BE2C (cell line): ENCODE measurements around the gene AMOTL2.

ENCODE experiments used
- DNase-seq: peaks from one replicate; pipeline ENCODE4 v3.0.0-alpha.2; 2020
- H3K27me3 ChIP-seq: fragments of 250-450 bp; sonication (Bioruptor Pico); 2 replicates; pipeline ENCODE4 v1.5.1; 2020; ENCODE audit warnings: mild to moderate bottlenecking
- H3K36me3 ChIP-seq: fragments of 250-450 bp; sonication (Bioruptor Pico); 2 replicates; pipeline ENCODE4 v1.5.1; 2020; ENCODE audit warnings: mild to moderate bottlenecking
- H3K4me1 ChIP-seq: fragments of 250-450 bp; sonication (Bioruptor Pico); 2 replicates; pipeline ENCODE4 v1.5.1; 2020
- H3K4me3 ChIP-seq: 2 replicates; pipeline ENCODE4 v1.5.1; 2011; ENCODE audit warnings: low read depth, low read length
- H3K9me3 ChIP-seq: fragments of 250-450 bp; sonication (Bioruptor Pico); 2 replicates; pipeline ENCODE4 v1.5.1; 2020
- TF ChIP-seq, protein P1 (sequence below): IDR thresholded peaks from 2 replicates; pipeline ENCODE4 v1.5.1; 2012; ENCODE audit warnings: mild to moderate bottlenecking, low read depth, low read length

AMOTL2 gene

DNA sequence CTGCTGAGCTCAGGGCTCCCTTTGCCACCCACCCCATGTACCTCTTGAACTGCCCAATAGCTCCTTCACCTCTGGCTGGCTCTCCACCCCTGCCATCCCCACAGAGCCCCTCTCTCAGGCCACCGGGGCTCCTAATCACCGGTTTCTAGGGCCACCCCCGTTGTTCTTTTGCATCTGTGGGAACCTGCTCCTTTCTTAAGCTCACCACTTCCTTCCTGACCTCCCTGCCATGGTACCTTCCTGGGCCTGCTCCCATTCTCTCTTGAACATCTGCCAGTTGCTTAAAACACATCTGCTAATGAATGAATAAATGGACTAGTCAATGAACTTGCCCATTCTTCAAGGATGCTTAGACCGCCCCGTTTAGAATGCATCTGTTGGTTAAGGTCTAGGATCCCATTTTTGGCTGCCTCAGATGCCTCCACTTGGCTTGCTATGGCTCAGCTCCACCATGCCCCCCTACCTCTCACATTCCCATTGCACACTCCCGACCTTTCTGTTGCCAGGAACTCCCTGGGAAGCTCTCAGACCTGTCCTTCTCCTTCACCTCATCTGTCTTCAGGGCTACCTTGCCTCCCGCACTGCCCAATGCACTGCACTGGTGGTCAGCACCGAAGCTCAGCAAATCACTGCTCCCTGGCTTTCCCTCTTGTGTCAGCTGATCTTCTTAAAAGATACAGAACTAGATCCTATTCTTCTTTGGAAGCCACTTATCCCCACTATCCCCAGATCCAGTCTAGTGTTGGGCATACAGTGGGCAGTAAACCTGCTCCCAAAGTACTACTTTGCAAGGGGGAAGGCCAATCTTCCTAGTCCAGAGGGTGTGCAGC is 9.1 kb downstream of the AMOTL2 start:
- Histone ChIP-seq H3K4me1 (no peaks in the 10 kb centered on the region), H3K9me3 (no peaks in the 10 kb centered on the region), H3K4me3 (no peak overlapping the region), H3K36me3 (no peaks in the 10 kb centered on the region), H3K27me3 (no peaks in the 10 kb centered on the region; the same call in 1 of the 2 replicates)
- TF ChIP-seq, protein P1, sequence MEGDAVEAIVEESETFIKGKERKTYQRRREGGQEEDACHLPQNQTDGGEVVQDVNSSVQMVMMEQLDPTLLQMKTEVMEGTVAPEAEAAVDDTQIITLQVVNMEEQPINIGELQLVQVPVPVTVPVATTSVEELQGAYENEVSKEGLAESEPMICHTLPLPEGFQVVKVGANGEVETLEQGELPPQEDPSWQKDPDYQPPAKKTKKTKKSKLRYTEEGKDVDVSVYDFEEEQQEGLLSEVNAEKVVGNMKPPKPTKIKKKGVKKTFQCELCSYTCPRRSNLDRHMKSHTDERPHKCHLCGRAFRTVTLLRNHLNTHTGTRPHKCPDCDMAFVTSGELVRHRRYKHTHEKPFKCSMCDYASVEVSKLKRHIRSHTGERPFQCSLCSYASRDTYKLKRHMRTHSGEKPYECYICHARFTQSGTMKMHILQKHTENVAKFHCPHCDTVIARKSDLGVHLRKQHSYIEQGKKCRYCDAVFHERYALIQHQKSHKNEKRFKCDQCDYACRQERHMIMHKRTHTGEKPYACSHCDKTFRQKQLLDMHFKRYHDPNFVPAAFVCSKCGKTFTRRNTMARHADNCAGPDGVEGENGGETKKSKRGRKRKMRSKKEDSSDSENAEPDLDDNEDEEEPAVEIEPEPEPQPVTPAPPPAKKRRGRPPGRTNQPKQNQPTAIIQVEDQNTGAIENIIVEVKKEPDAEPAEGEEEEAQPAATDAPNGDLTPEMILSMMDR: no peak
- DNase-seq: no peak

DNA sequence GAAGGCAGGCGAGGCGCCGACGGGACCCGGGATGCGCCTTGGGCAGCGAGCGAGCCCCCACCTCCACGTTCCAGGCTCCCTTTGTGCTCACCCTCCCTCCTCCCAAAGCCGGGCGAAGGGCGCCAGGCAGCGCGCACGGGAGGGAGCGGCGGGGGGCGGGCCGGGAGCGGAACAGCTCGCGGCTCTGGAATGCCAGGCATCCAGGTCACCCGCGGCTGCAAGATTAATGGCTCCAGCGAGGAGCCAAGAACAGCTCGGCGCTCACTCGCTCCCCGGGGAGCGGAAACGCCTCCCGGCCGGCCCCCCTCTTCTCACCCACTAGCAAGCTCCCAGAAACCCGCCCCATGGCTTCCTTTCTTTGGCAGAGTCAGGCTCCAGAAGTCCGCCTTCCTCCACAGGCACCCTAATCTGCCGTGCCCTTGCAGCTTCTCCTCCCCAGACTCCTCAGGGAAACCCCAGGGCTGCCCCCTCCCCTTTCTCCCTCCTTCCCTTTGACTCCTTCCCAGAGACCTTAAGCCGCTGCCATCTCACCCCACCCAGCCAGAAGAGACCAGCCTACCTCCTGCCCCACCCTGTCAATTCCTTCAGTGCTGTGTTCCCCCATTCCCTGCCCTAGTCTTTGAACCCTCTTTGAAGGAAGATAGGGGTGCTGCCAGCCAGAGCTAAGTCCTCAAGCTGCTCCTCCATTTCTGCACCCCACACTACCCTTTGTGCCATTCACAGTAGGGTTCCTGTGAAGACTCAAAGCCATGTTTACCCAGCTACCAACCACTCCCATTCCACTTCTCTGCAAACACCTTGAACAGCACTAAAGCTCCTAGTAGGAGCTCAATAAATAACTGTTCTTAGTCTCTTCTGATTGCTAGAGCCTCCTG is 9.9 kb downstream of the AMOTL2 start:
- peak overlapping the region; percentile 50 for H3K4me3 ChIP-seq
- H3K4me1 ChIP-seq: no peaks in the 10 kb centered on the region
- TF ChIP-seq, protein P1: no peak

DNA sequence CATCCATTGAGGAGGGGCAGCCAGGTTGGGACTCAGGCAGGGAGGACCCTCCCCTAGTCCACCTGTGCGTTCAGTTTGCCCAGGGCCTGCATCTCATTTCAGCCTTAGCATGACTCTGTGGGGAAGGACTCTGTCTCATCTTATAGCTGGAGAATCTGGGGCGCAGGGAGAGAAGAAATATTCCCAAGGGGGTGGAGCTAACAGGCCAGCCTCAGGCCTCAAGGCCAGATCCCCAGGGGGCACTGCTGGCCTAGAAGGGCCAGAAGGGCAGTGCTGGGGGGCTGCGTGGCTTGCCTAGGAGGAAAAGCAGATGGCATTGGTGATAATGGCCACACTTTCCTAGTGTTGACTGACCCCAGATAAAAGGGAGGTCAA is 10.9 kb downstream of the AMOTL2 start:
- Histone ChIP-seq H3K27me3 (no peaks in the 10 kb centered on the region; the same call in 1 of the 2 replicates), H3K4me1 (no peaks in the 10 kb centered on the region), H3K9me3 (no peaks in the 10 kb centered on the region), H3K4me3 (peak overlapping the region; percentile 50; the same call in 1 of the 2 replicates), H3K36me3 (no peaks in the 10 kb centered on the region)
- TF ChIP-seq, protein P1: no peak
- no peak for DNase-seq

More for the DNA sequence above, 9.9 kb downstream of the AMOTL2 start:
- Histone ChIP-seq H3K36me3 (no peaks in the 10 kb centered on the region), H3K27me3 (no peaks in the 10 kb centered on the region; the same call in 1 of the 2 replicates), H3K9me3 (no peaks in the 10 kb centered on the region)
- peak; percentile 75 for DNase-seq

DNA sequence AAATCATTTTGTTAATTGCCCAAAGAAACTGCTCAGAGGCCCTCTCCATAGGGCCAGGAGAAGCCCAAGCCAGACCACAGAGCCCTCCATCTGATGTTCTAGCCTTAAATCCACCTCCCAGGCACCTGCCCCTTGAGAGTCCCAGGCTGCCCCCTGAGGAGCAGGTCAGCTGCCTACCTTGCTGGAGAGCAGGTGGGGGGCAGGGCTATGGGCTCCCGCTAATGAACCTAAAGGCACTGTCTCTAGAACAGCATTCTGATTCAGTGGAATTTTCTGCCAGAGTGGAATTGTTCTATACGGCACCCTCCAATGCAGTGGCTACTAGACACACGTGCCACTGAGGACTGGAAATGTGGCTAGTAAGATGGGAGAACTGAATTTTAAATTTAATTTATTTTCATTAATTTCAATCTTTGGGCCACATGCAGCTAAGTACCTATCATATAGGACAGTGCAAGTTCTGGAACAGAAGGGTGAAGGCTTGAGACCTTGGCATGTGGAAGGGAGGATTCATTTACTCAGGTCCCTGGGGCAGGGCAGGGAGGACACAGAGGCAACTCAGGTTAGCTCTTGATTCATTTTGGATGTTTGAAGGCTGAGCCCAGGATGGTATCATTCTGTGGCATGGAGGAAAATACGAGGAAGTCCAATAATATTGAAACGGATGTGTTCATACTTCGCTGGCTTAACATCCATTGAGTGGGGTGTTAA is 11.4 kb downstream of the AMOTL2 start:
- H3K4me1 ChIP-seq: no peaks in the 10 kb centered on the region

DNA sequence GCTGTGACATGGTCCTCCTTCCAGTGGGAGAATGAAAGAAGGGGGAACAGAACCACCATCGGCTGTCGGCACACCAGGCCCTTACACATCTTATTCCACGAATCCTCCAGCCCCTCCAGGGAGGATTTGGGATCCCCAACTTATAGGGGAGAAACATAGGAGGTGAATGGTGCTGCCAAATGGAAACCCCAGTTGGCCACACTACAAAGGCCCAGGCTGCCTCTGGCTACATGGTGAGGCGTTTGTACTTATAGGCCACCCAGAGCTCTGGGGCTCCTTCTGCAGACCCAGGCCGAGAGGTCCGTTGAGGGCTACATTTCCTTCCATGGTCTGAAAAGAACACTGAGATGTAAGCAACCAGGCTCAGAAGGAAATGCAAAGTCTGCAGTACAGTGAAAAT is 12.0 kb downstream of the AMOTL2 start:
- Histone ChIP-seq H3K4me3 (no peak overlapping the region), H3K36me3 (no peaks in the 10 kb centered on the region), H3K9me3 (no peaks in the 10 kb centered on the region), H3K27me3 (no peaks in the 10 kb centered on the region; the same call in 1 of the 2 replicates), H3K4me1 (no peaks in the 10 kb centered on the region)
- TF ChIP-seq, protein P1: no peak
- DNase-seq: no peak

More for the DNA sequence above, 11.4 kb downstream of the AMOTL2 start:
- no peak for DNase-seq
- no peaks in the 10 kb centered on the region for H3K9me3 ChIP-seq
- H3K4me3 ChIP-seq: no peak overlapping the region
- TF ChIP-seq, protein P1: no peak
- H3K36me3 ChIP-seq: no peaks in the 10 kb centered on the region
- no peaks in the 10 kb centered on the region; the same call in 1 of the 2 replicates for H3K27me3 ChIP-seq
